HG03025 (cell line): ENCODE measurements around the gene KAT6B.
"Not testable (repeated sequence)": the region's sequence is repeated elsewhere in the genome, so short reads cannot be mapped to it uniquely, and the experiment has no call there.

Experiments used
- ATAC-seq: cut with Tn5 transposase; IDR thresholded peaks from one replicate; pipeline ENCODE4 v1.9.1; 2021; ENCODE audit warnings: mild to moderate bottlenecking, moderate library complexity; ENCODE audit not compliant: unreplicated experiment, low FRiP score

The KAT6B gene

DNA sequence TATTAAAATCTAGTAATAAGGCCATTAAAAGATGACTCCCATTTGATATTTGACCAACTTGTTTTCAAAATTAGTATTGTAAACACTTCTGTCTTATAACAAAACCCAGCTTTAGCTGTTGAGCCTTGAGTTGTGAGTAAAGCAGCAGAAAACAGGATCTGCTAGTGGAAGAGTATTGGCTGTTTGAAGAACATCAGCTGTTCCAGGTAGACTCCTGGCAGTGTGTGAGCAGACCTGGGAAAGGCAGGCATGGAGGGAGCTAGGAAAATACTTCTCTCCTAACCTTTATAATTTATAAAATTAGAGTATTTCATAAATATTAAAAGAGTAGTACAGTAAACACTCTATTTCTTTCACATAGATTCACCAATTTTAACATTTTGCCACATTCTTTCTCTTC, 29.0 kb downstream of the KAT6B start:
- ATAC-seq, result no peak

DNA sequence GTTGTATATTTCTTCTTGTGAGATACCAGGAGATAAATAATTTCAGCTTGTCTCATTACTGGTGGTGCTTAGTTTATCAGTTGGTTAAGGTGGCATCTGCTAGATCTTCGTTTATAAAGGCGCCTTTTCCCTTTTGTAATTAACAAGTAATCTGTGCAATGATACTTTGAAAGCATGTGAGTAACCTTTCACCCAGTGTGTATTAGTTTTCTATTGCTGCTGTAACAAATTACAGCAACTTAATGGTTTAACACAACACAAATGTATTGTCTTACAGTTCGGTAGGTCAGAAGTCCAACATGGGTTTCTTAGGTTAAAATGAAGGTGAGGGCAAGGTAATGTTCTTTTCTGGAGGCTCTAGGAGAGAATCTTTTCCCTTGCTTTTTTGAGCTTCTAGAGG, 30.5 kb downstream of the KAT6B start:
- no peak for ATAC-seq

DNA sequence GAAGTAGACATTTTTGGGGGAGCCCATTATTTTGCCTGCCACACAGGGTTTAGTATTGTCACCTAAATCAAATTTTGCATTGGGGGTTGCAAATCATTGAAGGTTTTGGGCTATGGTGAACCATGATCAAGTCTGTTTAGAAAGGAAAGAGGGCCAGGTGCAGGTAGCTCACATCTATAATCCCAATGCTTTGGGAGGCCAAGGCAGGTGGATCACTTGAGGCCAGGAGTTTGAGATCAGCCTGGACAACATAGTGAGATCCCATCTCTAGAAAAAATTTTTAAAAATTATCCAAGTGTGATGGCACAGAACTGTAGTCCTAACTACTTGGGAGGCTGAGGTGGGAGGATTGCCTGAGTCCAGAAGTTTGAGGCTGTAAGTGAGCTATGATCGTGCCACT, 31.2 kb downstream of the KAT6B start:
- ATAC-seq, result no peak

DNA sequence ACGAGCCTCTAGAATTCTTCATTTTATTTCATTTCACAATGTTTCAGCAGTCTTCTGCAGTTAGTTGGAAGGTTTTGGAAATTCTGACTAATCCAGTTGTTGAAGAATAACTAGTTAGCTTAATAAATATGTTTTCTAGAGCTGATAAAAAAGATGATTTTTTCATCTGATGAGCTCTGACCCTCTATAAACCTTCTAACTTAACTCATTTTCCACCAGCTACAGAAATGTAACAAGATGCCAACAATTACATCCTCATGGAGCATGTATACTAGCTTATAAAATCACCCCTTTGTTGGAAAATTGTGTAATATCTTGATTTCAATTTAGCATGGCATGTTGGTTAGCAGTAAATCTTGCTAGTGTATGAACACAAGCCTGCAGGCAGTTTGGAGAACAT, 33.1 kb downstream of the KAT6B start:
- ATAC-seq, result no peak

DNA sequence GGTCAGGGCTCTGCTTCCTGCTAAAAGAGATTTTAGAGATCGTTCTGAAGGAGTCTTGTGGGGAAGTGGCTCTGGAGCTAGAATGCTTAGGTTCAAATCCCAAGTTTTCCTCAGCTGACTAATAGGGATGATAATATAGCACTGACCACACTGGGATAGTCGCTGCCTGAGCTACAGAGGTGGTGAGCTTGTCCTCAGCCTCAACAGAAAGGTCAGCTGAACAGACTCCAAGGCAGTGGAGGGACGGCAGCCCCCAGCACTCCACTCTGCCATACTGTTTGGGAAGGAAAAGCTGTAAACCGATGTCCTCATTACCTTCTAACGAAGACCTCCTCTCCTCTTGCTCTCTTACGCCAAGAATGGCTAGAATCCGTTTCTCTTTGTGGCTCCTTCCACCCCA, 36.2 kb downstream of the KAT6B start:
- ATAC-seq, result no peak

DNA sequence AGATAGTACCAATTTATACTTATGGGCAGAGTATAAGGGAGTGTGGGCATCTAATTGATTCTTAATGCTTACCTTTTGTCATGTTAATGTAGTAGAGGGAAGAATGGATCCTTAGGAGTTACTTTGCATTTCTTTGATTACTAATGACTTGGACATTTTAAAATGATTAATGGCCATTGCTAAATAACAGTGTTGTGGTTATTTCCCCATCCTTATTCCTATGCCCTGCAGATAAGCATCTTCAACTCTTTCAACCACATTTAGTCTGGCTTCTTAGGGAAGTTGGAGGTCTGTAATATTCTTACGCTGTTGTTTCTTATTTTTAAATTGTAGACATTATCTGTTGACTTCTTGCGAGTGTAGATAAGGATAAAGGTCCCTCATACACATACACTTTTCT, 37.2 kb downstream of the KAT6B start:
- ATAC-seq, result no peak

DNA sequence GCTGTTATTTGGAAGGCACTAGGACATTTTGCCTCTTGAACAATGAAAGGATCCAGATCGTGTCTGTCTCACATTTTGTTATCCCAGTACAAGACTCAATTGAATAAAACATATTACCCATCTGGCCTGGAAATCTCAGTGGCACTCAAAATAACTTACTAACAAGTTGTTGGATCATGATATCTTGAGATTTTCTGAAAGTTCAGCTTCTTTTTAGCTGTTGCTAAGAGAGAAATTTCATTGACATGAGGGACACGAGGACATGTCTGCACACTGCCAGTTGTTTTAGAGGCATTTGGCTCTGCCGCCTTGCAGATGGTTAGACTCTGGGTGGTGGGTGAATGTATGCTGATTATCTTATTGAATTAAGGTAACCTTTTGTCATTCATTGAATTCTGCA, 41.0 kb downstream of the KAT6B start:
- ATAC-seq, result no peak

DNA sequence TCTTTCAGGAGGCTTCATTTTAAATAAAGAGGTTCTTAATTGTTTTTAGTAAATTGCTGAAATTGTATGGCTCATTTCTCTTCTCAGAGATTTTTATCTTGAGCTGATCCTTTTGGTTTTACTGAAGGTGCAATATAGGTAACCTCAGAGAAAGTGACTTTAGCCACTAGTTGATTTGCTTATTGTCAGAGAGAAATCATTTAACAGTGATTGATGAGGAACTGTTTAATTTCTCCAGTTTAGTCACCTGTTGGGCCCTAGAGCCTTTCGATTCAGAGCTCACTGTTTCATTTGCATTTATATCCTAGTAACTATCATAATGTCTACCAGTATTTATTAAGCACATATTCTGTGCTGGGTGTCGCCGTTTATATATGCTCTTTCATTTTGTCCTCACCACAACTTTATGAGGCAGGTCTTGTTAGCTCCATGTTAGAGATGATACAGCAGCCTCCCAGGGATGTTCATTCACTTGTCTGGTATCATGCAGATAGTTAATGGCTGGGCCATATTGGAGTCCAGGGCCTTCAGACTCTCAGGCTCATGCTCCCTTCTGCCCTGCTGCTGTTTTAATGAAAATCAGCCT, 42.1 kb downstream of the KAT6B start:
- ATAC-seq, result no peak

DNA sequence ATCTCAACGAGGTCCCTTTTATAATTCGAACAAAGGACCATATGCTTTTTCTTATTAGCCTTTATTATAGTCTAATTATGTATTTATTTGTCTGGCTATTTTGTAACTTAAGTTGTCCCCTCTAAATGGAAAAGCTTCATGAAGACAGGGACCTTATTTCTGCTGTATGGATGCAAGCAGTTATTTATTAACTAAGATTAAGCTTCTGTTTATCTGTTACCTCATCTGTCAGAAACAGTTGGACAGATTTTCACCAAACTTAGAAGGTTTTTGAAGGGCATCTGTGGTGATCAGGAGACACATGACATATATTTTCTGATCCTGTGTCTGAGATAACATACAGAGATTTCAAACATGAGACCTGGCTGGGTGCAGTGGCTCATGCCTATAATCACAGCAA, 43.2 kb downstream of the KAT6B start:
- no peak for ATAC-seq

DNA sequence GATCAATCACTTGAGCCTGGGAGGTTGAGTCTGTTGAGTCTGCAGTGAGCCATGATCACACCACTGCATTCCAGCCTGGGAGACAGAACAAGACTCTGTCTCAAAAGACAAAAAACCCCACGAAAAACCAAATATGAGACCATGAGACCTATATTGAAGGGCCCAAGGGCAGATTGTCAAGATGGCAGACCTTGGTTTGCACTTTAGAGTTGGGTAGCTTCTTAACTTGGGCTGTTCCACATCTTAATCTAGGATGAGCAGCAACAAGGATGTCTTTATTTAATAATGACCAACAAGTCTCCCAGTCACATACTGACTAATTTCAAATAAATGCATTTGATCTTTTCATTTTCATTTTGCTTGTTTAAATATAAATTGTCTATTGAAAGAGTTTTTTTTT, 43.8 kb downstream of the KAT6B start:
- ATAC-seq, result no peak

DNA sequence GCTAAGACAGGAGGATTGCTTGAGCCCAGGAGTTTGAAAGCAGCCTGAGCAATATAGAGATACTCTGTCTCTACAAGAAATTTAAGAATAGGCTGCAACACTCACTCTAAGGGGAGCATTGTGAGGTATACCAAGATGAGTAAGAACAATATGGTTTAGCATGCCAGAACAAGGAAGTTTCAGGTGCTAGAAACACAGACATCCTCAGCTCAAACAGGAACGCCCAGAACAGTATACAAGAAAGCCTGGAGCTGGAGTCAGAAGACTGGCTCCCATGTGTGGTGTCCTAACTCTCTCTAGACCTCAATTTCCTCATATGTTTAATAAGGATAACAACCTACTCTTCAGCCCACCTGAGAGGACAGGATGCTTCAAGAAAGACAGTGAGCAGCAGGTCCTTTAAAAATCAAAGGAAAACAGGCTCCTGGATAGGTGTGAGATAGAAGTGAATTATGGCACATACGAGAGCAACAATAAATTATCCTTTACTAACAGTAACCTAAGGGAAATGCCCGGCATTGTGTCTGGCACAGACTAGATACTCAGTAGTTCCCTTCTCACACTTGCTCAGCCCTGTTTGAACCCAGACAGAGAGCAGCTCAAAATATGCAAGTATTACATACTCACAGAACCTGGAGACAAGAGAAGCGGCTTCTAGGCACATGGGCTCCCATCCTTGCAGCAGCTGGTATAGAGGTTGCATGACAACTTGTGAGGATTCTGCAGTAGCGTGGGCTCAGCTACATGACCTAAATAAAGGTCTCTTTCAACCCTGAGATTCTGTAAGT, 45.4 kb downstream of the KAT6B start:
- peak; percentile 66 for ATAC-seq

DNA sequence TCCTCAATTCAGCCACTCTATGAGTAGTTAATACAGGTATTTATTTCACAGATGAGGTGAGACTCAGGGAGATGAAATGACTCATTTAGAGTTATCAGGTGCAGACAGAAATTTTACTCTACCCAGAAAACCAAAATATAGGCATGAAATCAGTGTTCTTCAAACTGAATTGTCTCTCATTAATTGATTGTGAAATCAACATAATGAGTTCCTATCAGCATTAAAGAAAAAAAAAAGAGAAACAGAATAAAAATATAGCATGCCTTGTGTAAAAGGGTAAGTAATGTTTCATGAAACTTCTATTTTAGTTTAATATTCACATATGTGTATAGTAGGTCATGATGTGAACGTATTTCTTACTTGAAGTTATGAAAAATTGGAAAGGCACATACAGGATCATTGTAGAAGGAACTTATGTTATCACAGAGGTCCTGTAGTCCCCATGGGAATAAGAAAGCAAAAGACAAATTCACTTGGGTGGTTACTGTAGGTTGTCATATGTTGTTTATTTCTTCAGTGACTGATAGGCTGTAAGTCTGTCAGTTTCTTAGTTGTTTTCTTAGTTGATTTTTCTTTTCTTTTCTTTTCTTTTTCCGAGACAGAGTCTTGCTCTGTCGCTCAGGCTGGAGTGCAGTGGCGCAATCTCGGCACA, 47.5 kb downstream of the KAT6B start:
- no peak for ATAC-seq

DNA sequence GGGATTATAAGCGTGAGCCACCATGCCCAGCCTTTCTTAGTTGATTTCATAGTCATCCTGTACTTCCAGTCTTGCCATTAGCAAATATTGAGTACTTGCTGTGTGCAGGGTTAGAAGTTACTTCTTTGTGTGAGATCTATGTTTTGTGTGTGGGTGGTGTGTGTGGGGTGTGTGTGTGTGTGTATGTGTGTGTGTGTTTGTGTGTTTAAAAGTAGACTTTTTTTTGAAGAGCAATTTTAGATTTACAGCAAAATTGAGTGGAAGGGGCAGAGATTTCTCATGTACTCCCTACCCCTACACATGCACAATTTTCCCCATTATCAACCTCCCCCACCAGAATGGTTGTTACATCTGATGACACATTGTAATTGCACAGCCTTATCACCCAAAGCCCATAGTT, 48.2 kb downstream of the KAT6B start:
- no peak for ATAC-seq

DNA sequence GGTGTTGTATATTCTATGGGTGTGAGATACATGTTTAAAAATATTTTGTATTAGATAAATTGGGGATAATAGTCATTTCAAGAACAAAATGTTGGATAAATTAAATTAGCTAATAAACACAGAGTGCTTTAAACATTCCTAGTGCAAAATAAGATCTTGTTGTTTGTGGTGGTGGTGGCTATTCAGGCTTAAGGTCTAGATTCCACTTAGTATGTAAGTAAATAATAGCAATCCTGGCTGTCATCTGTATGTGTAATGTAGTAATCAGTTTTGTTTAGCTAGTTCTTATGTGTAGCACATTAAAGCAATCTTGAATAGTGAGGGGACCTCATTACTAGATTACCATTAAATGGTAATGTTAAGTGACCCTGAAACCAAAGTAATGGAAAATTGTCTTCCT, 48.7 kb downstream of the KAT6B start:
- ATAC-seq, result no peak

DNA sequence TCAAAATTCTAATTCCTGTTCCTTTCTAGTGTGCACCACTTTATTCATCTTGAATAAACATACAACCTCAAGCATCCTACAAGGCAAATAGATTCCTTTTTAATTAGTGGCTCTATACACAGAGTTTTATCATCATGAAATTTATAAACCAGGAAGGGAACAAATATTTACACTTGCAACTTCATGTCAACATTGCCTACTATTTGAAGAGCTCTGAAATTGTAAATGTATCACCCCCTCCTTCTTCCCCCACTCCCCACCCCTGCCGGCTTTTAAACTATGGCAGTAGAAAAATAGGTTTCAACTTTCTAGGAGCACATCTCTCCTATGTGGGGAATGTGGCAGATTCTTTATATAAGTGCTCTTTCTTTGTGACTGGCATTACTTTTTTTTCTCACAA, 49.6 kb downstream of the KAT6B start:
- ATAC-seq, result no peak

DNA sequence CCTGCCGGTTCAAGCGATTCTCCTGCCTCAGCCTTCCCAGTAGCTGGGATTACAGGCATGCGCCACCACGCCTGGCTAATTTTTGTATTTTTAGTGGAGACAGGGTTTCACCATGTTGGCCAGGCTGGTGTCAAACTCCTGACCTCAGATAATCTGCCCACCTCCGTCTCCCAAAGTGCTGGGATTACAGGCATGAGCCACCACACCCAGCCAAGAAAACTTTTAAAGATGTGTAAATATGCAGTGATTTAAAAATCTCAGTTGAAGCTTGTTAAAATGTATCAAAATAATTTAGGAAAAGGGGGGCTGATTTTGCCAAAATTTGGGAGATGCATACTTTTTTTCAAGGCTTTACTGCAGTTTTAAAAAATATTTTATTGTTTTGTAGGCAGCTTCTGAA, 50.7 kb downstream of the KAT6B start:
- not testable (repeated sequence) for ATAC-seq

DNA sequence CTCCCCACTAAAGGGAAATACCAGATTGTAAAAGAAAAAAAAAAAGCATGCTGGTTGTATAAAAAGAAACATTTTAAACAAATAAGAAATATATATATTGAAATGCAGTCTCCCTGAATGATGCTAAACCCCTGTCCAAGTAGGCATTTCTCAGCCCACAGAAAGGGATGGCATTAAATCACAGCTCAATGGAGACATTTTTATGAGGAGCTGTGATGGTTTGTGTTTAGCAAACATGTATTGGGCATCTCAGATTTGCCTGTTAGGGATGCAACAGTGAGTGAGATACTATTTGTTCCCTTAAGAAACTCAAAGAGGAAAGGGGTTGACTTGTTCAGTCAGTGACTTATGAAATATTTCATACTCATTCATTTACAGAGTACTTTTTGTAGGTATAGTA, 51.5 kb downstream of the KAT6B start:
- no peak for ATAC-seq

DNA sequence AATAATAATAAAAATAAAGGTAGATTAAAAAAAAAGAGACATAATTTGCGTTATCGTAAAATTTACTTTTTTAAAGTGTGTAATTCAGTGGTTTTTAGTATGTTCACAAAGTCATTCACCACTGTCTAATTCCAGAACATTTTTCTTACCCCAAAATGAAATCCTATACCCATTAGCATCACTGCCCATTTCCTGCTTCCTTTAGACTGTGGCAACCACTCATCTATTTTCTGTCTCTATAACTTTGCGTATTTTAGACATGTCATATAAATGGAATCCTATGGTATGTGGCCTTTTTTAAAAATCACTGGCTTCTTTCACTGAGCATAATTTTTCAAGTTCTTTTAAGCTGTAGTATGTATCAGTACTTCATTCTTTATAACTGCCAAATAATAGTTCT, 53.6 kb downstream of the KAT6B start:
- ATAC-seq, result no peak

DNA sequence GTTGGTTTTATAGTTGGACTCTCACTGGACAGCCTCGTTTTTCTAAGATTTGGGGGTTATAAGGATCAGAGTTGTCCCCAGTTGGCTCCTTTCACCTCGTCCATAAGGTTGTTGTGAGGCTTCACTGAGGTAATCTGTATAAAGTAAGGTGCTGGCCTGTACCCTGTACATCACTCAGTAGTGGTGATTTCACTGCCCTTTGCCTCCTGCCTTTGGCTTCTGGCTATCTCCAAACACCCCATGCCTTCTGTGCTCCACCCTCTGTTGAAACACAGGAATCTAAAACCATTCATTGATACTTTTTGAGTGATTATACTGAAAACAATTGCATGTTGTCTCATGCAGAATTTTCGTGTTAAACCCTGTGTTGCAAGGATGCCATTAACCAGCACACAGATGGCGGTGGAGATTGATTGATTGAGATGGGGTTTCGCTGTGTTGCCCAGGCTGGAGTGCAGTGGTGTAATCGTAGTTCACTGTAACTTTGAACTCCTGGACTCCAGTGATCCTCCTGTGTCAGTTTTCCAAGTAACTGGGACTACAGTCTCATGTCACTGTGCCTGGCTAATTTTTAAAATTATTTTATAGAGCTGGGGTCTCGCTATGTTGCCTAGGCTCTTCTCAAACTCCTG, 55.0 kb downstream of the KAT6B start:
- ATAC-seq, result no peak

DNA sequence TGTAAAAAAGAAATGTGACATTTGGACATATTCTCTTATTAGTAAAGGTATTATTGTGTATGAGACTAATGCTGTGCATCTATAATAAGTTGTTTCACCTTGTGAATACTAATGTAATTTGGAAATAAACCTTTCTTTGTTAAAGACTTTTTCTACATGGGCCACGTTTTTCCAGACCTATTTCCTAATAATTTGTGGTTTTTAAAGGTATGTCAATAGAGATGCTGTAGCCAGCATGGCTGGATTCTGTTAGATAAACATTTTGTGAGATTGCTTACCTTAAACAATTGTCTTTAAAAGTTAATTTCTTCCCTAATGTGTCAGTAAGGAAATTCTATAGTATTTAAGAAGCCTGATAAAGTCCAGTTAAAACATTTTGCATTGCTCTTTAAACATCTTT, 56.0 kb downstream of the KAT6B start:
- ATAC-seq, result no peak

DNA sequence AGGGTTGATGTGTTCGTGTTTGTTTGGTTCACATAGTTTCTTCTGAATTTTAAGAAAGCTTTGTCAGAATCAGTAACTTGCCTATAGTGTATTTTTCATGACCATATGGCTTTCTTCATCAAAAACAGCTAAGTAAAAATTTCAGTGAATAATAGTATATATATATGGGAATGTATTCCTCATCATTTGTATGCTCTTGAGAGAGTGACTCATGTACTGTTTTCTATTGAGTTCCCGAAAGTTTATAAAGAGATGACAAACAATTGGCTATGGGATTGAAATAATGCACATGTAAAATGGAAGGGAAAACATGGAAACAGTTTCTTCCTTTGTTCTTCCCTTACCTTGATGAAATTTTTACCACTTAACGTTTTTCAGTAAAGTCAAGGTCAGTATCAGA, 56.4 kb downstream of the KAT6B start:
- ATAC-seq, result no peak

DNA sequence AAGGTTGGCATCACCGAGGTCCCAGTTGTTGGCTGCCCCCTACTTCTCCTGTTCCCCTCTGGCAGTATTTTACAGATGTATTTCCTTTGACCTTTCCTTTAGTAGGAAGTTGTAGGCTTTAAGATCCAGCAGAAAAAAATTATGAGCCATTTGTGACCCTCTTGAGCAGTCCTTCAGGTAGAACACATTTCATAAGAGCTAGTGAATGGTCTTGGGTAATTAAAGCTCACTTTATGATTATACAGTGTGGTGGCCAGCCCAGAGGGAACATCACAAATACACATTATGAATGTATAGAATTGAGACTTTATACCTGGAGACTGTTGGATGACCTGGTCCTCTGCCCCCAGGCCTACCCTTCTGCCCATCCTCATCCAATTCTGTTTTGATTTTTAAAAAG, 57.0 kb downstream of the KAT6B start:
- ATAC-seq, result no peak
